ENCODE data around the gene OPN4.

- TF ChIP-seq, protein P1, sequence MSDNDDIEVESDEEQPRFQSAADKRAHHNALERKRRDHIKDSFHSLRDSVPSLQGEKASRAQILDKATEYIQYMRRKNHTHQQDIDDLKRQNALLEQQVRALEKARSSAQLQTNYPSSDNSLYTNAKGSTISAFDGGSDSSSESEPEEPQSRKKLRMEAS (IDR thresholded peaks at IDR 0.05): no peak
- TF ChIP-seq SAP30 (IDR thresholded peaks at IDR 0.05; ENCODE audit: insufficient read depth, insufficient replicate concordance, low read length): no peak
- TF ChIP-seq FOSL1 (IDR thresholded peaks at IDR 0.05; ENCODE audit: insufficient read depth, low read depth, low read length): no peak
- TF ChIP-seq EZH2 (IDR thresholded peaks at IDR 0.05; ENCODE audit: low read depth, low read length, severe bottlenecking): no peak
- TF ChIP-seq ATF3 (IDR thresholded peaks at IDR 0.05; ENCODE audit: insufficient read depth, low read depth, low read length): no peak
- TF ChIP-seq POLR2AphosphoS5 (IDR thresholded peaks at IDR 0.05; ENCODE audit: low read depth, low read length): no peak
- no peak for TF ChIP-seq SIN3A (conservative IDR thresholded peaks at IDR 0.05 in 1 of 2, IDR thresholded peaks at IDR 0.05 in 1 of 2; ENCODE audit: low read depth in 1 of 2, low read length in 2 of 2)
- TF ChIP-seq, protein P2, sequence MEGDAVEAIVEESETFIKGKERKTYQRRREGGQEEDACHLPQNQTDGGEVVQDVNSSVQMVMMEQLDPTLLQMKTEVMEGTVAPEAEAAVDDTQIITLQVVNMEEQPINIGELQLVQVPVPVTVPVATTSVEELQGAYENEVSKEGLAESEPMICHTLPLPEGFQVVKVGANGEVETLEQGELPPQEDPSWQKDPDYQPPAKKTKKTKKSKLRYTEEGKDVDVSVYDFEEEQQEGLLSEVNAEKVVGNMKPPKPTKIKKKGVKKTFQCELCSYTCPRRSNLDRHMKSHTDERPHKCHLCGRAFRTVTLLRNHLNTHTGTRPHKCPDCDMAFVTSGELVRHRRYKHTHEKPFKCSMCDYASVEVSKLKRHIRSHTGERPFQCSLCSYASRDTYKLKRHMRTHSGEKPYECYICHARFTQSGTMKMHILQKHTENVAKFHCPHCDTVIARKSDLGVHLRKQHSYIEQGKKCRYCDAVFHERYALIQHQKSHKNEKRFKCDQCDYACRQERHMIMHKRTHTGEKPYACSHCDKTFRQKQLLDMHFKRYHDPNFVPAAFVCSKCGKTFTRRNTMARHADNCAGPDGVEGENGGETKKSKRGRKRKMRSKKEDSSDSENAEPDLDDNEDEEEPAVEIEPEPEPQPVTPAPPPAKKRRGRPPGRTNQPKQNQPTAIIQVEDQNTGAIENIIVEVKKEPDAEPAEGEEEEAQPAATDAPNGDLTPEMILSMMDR (IDR thresholded peaks at IDR 0.05; ENCODE audit: control extremely low read depth in 1 of 3, insufficient read depth in 1 of 3, low read depth in 1 of 3, low read length in 3 of 3): no peak
- no peak for TF ChIP-seq BCL11A (IDR thresholded peaks at IDR 0.05; ENCODE audit: low read depth in 2 of 2, low read length in 2 of 2)
- no peak for TF ChIP-seq SRF (IDR thresholded peaks at IDR 0.05; ENCODE audit: low read depth, low read length)
- no peak for TF ChIP-seq CHD2 (IDR thresholded peaks at IDR 0.05; ENCODE audit: low read length)
- no peak for TF ChIP-seq CBX8 (IDR thresholded peaks at IDR 0.05; ENCODE audit: borderline replicate concordance, low read depth, low read length)
Measured at GRCh38 chr10:86715836-86716235, 61.5 kb downstream of the OPN4 start.

All from H1 (cell line).